Neural progenitor cell (in vitro differentiated cells): ENCODE measurements around the gene JDP2.

Experiments used
- CTCF ChIP-seq: fragments of 200-600 bp; sonication (generic); IDR thresholded peaks from 2 replicates; pipeline ENCODE4 v1.5.1; 2017; ENCODE audit warnings: antibody characterized with exemption, mild to moderate bottlenecking
- EZH2 ChIP-seq: fragments of 200-600 bp; sonication (generic); IDR thresholded peaks from 2 replicates; pipeline ENCODE4 v1.6.1; 2017; ENCODE audit warnings: antibody characterized with exemption, mild to moderate bottlenecking, moderate library complexity
- EZH2phosphoT487 ChIP-seq: fragments of 200-600 bp; sonication (generic); IDR thresholded peaks from 2 replicates; pipeline ENCODE4 v1.6.1; 2017; ENCODE audit warnings: antibody characterized with exemption

GRCh38 chr14:75495399-75495798, 67.6 kb downstream of the JDP2 start:
- TF ChIP-seq CTCF, result no peak
- no peak for TF ChIP-seq EZH2
- no peak for TF ChIP-seq EZH2phosphoT487
